ENCODE measurements around the gene HOXB7. TPM values are rescaled to one million over a fixed set of nuclear protein-coding genes. Genes with fewer than 3 reads are reported as not detected.
A peak's percentile ranks its signal among the peaks of the same experiment; 100 is the strongest.

HOXB7 gene
- total RNA-seq, 2 donors from 2014 or later = 0.24 to 0.78 TPM

DNA sequence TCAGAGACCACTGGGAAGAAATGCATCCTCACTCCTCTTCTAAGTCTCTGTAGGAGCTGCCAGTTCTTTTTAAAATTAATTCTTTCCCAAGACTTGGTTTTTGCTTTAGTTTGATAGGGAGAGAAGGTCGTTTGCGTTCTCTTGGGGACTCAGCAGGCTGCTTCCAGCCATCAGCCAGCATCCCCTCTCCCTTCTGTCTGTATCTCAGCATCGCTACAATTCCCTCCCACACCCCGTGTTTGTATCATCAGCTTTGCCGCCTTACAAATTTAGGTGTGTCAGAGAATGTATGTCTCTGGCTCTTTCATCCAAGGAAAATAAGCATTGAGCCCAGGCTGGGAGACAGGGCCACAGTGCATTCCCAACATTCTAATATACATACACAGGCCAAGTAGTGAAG is 11.5 kb downstream of the HOXB7 start:
- H3K9me3 ChIP-seq = peaks cover 0 to 4% of the 10 kb centered on the region in 2 donors
- H3K27ac ChIP-seq = no peak overlapping the region
- no peak overlapping the region for H3K4me3 ChIP-seq
- TF ChIP-seq, protein P1, sequence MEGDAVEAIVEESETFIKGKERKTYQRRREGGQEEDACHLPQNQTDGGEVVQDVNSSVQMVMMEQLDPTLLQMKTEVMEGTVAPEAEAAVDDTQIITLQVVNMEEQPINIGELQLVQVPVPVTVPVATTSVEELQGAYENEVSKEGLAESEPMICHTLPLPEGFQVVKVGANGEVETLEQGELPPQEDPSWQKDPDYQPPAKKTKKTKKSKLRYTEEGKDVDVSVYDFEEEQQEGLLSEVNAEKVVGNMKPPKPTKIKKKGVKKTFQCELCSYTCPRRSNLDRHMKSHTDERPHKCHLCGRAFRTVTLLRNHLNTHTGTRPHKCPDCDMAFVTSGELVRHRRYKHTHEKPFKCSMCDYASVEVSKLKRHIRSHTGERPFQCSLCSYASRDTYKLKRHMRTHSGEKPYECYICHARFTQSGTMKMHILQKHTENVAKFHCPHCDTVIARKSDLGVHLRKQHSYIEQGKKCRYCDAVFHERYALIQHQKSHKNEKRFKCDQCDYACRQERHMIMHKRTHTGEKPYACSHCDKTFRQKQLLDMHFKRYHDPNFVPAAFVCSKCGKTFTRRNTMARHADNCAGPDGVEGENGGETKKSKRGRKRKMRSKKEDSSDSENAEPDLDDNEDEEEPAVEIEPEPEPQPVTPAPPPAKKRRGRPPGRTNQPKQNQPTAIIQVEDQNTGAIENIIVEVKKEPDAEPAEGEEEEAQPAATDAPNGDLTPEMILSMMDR (IDR thresholded peaks at IDR 0.05) = no peak
- no peak for DNase-seq (ENCODE audit: low spot score)
- no peaks in the 10 kb centered on the region for H3K36me3 ChIP-seq
- peaks cover 0 to 28% of the 10 kb centered on the region in 2 donors for H3K4me1 ChIP-seq
- H3K27me3 ChIP-seq = peaks cover 71 to 91% of the 10 kb centered on the region in 2 donors

DNA sequence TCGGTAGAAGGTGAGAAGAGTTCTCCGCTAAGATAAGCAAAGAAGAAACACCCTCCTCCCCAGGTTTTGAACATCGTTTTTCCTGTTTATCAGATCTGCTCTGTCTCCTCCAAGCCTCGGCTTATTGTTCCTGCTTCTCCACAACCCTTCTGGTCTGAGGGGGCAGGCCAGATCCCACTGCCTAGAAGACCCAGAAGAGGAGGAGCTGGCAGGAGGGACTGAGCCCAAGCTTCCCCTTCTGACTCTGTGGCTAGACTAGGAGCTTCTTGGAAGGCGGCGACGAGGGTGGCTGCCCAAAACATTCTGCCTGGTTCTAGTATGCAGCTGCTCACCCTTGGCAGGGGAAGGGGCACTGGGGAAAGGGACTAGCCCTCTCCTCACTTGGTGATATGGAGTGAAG is 12.1 kb downstream of the HOXB7 start:
- peaks cover 0 to 33% of the 10 kb centered on the region in 2 donors for H3K4me1 ChIP-seq
- TF ChIP-seq, protein P1 (IDR thresholded peaks at IDR 0.05) = no peak
- H3K9me3 ChIP-seq = peaks cover 0 to 4% of the 10 kb centered on the region in 2 donors
- no peak overlapping the region for H3K4me3 ChIP-seq
- H3K27ac ChIP-seq = no peak overlapping the region
- H3K36me3 ChIP-seq = no peaks in the 10 kb centered on the region
- H3K27me3 ChIP-seq = peaks cover 71 to 90% of the 10 kb centered on the region in 2 donors
- DNase-seq (ENCODE audit: low spot score) = no peak

- TF ChIP-seq, protein P1 (IDR thresholded peaks at IDR 0.05) = no peak
- peak; percentile 68 for DNase-seq (ENCODE audit: low spot score)
- Histone ChIP-seq H3K4me3 (peak overlapping the region; percentile 3 to 47), H3K4me1 (peaks cover 0 to 41% of the 10 kb centered on the region in 2 donors), H3K9me3 (no peaks in the 10 kb centered on the region), H3K36me3 (no peaks in the 10 kb centered on the region), H3K27me3 (peaks cover 69 to 87% of the 10 kb centered on the region in 2 donors), H3K27ac (peak overlapping the region; percentile 11 to 18)
Observed at GRCh38 chr17:48597778-48598631, 12.8 kb downstream of the HOXB7 start.

DNA sequence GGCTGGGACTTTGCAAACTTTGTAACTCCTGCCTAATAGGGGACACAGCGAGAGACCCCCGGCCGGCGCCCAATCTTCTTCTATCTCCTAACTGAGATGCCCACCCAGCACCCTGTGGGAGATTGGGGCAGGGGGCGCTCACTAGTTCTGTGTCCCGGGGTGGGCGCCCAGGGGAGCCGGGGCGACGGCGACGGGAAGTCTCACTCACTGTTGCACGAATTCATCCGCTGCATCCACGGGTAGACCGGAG is 13.4 kb downstream of the HOXB7 start:
- TF ChIP-seq, protein P1 (IDR thresholded peaks at IDR 0.05) = no peak
- H3K27me3 ChIP-seq = peaks cover 66 to 86% of the 10 kb centered on the region in 2 donors

GRCh38 chr17:48596735-48597527 is 13.9 kb downstream of the HOXB7 start:
- Histone ChIP-seq H3K27ac (peak overlapping the region; percentile 11 to 18), H3K4me3 (peak overlapping the region; percentile 3 to 47), H3K36me3 (no peaks in the 10 kb centered on the region), H3K27me3 (peaks cover 63 to 83% of the 10 kb centered on the region in 2 donors), H3K9me3 (no peaks in the 10 kb centered on the region), H3K4me1 (peaks cover 0 to 45% of the 10 kb centered on the region in 2 donors)
- no peak for DNase-seq (ENCODE audit: low spot score)
- TF ChIP-seq, protein P1 (IDR thresholded peaks at IDR 0.05) = no peak

More for the DNA sequence above, 13.4 kb downstream of the HOXB7 start:
- no peaks in the 10 kb centered on the region for H3K9me3 ChIP-seq
- DNase-seq (ENCODE audit: low spot score) = no peak
- peaks cover 0 to 42% of the 10 kb centered on the region in 2 donors for H3K4me1 ChIP-seq
- H3K27ac ChIP-seq = peak overlapping the region; percentile 11 to 18
- peak overlapping the region; percentile 3 to 47 for H3K4me3 ChIP-seq
- H3K36me3 ChIP-seq = no peaks in the 10 kb centered on the region
